H1 (cell line): ENCODE results near the gene DHCR24. TPM values are rescaled to one million over a fixed set of nuclear protein-coding genes. Genes with fewer than 3 reads are reported as not detected.

Experiments
- CTBP2 ChIP-seq: IDR thresholded peaks from 2 replicates; pipeline ENCODE4 v1.7.0; 2011; ENCODE audit warnings: borderline replicate concordance, mild to moderate bottlenecking, moderate library complexity, mixed read lengths, low read length; ENCODE audit not compliant: insufficient read depth, insufficient read length
- EZH2 ChIP-seq: fragments of 200-600 bp; sonication (generic); IDR thresholded peaks from 2 replicates; pipeline ENCODE4 v1.7.1; 2012; ENCODE audit warnings: low read depth, mild to moderate bottlenecking, moderate library complexity, low read length, inconsistent platforms; ENCODE audit not compliant: severe bottlenecking
- KDM5A ChIP-seq: fragments of 200-600 bp; IDR thresholded peaks from 2 replicates; pipeline ENCODE4 v1.7.1; 2012; ENCODE audit warnings: mild to moderate bottlenecking, low read length, inconsistent platforms, mixed read lengths
- PHF8 ChIP-seq: fragments of 200-600 bp; sonication (generic); conservative IDR thresholded peaks from 2 replicates; pipeline ENCODE4 v1.7.1; 2012; ENCODE audit warnings: low read depth, mild to moderate bottlenecking, inconsistent platforms, low read length, moderate library complexity
- polyA plus RNA-seq, 7 experiments: library from polyadenylated mRNA; depleted of rRNA in 3 of 7; stranded (reverse) in 5 of 7; unstranded in 2 of 7; fragments of >200 nt in 5 of 7; fragments of 200-250 nt in 2 of 7; gene quantifications; 1 replicate in 5 of 7; 2 replicates in 1 of 7; 4 replicates in 1 of 7; pipeline versions ENCODE4 v1.2.1 to v1.2.3, GENCODE V29; 2011 to 2013; ENCODE audit warnings: missing spikeins in 2 of 7, mixed read lengths in 2 of 7
- total RNA-seq: library from RNA; stranded (reverse); fragmentation: NEBNext Ultra II Directional; extraction: Animal tissue kit (Norgen Biotek cat#: 25700); gene quantifications from 2 replicates; pipeline ENCODE4 v1.2.1, GENCODE V29; 2021

Gene DHCR24
- total and polyA plus RNA-seq, 2 of the 8 experiments (the other 6 are each of a cell fraction or from before 2014, with no cell fraction given), result 370 to 419 TPM

GRCh38 chr1:54886724-54887664 is at the start of gene DHCR24 (continued):
- TF ChIP-seq CTBP2, result no peak
- peak; percentile 49; the same call in 1 of the 2 replicates for TF ChIP-seq KDM5A
- TF ChIP-seq EZH2, result no peak
- peak; percentile 69 for TF ChIP-seq PHF8
